ENCODE data around the gene DLG2.

Gene DLG2

DNA sequence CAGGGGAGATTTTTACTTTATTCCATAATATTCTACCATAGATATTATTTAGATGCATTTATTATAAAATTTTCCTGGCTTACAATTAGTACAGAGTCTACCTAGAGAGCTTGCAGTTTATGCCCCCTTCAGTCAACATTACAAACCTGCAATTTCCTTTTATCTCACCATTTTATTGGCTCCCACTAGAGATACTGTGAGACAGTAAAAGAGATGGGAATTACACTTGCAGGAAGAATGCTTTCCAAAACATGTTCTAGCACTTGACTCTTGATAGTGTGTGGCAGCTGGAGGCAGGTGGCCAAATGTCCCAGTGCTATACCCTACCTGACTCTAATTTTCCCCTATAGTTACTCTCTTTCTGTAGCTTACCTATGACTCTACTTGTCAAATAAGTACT lies 863.2 kb downstream of the DLG2 start:
- DNase-seq (ENCODE audit: low read depth): no peak

GRCh38 chr11:84757711-84758110 lies 869.4 kb downstream of the DLG2 start:
- DNase-seq (ENCODE audit: low read depth): no peak

DNA sequence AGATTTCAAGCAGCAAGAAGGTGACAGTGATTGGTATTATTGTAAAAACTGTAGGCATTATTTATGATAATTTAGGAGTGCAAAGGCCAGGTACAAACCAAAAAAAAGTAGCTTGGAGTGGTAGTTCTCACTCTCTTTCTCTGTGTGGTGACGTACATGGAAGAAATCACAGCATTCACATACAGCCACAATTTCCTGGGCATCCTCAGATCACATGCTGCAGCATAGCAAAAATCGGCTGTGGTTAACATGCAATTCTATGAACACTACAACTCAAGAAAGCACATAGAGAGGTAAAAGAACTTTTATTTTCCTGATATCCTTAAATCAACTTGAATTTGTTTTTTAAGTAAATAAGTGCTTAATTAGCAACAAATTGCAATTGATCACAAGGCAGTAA lies 875.8 kb downstream of the DLG2 start:
- no peak for DNase-seq (ENCODE audit: low read depth)

DNA sequence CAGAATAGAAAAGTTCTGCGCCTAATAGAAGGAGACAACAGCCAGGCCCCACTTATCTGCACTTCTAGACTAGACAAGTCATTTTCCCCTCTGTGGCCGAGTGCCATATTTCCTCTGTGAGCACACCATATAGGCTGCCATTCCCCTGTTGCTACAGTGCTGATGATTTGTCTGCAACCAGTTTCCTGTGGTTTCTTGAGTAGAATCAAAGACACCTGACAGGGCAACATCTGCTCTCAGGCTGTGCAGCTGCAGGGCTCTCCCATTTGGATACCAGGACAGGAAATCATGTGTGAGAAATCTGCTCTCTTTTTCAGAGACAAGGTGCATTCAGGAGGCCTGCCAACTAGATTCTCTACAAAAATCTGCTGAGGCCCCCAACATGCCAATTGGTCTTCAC lies 879.3 kb downstream of the DLG2 start:
- no peak for DNase-seq (ENCODE audit: low read depth)

DNA sequence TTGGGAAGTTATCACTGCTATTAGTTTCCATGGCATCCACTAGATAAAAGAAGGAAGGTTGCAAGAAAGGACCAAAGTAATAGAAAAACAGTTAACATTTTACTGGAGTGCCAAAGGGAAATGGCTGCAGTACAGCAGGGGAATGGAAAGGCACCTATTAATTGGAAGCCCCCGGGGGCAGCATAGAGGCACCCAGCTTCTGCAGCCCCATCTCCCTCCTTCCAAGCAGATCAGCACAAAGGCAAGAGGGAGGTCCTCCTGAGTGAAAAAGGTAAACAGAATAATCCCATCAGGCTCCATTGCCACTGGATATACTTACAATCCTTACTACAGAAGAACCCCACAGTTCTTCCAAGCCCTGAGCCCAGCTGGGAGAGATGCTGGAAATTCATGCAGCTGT lies 887.1 kb downstream of the DLG2 start:
- DNase-seq (ENCODE audit: low read depth): no peak

GRCh38 chr11:84724256-84724655 lies 902.9 kb downstream of the DLG2 start:
- no peak for DNase-seq (ENCODE audit: low read depth)

GRCh38 chr11:84722583-84723108 lies 904.5 kb downstream of the DLG2 start:
- no peak for DNase-seq (ENCODE audit: low read depth)

DNA sequence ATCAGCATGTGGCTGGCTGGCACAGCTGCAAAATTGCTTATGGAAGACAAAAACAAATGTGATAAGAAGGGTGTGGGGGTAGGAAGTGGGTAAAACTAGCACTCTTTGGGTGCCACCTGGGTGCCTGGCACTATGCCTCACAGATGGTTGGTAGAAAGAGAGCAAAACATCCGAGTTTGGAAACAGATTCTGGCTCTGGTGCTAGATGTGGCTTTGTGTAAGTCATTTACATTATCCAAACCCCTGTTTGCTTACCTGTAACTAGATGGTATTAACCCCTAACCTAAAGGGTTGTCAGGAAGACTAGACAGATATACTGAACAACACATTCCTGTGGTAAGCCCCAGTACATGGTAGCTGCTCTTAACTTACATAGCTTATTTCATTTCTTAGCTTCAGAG lies 905.6 kb downstream of the DLG2 start:
- no peak for DNase-seq (ENCODE audit: low read depth)

GRCh38 chr11:84720706-84721402 lies 906.3 kb downstream of the DLG2 start:
- no peak for DNase-seq (ENCODE audit: low read depth)

- no peak for DNase-seq (ENCODE audit: low read depth)
Measured at GRCh38 chr11:84719935-84720577, 907.1 kb downstream of the DLG2 start.

- DNase-seq (ENCODE audit: low read depth): peak; percentile 6
Measured at GRCh38 chr11:84714316-84714780, 912.8 kb downstream of the DLG2 start.

GRCh38 chr11:84691830-84692229 lies 935.3 kb downstream of the DLG2 start:
- DNase-seq (ENCODE audit: low read depth): no peak

GRCh38 chr11:84687433-84687832 lies 939.7 kb downstream of the DLG2 start:
- DNase-seq (ENCODE audit: low read depth): no peak

DNA sequence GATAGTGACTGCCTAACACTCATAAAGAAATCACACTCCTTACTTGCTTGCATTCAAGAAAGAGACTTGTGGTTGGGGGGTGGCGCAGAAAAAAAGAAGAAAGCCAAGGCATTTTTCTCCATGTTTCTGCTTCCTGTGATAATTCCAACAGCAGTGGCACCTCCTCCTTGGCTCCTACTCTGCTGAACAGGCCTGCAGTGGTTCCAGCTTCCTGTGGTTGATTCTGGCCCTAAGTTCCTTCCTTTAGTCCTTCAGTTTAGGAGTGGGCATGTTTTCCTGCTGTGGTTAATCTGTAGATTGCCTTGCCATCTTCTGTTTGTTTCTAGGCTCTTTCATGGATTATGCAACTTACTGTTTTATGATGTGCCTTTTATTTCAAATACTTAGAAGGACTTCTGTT lies 940.4 kb downstream of the DLG2 start:
- no peak for DNase-seq (ENCODE audit: low read depth)

- no peak for DNase-seq (ENCODE audit: low read depth)
Measured at GRCh38 chr11:84685976-84686375, 941.2 kb downstream of the DLG2 start.

DNA sequence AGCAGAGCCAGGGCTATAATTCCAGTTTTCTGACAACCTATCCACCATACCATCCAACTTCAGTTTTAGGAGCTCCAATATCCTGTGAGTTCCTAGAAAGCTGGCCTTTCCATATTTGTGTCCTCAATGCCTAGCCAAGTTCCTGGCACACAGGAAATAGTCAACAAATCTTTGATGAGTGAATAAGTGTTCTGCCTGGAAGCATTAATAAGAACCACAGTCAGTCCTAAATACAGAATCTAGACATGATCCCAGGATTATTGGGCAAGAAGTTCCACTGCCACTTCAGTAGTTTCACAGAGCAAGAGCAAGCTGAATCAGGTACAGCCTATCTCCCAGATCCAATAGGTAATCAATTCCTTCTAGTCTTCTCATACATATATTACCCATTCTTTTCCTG lies 942.0 kb downstream of the DLG2 start:
- no peak for DNase-seq (ENCODE audit: low read depth)

GRCh38 chr11:84681456-84681855 lies 945.7 kb downstream of the DLG2 start:
- no peak for DNase-seq (ENCODE audit: low read depth)

- DNase-seq (ENCODE audit: low read depth): no peak
Measured at GRCh38 chr11:84675396-84676025, 951.6 kb downstream of the DLG2 start.

- peak; percentile 29 for DNase-seq (ENCODE audit: low read depth)
Measured at GRCh38 chr11:84673753-84674152, 953.4 kb downstream of the DLG2 start.

GRCh38 chr11:84671325-84671999 lies 955.7 kb downstream of the DLG2 start:
- no peak for DNase-seq (ENCODE audit: low read depth)

- DNase-seq (ENCODE audit: low read depth): no peak
Measured at GRCh38 chr11:84663731-84664130, 963.4 kb downstream of the DLG2 start.

DNA sequence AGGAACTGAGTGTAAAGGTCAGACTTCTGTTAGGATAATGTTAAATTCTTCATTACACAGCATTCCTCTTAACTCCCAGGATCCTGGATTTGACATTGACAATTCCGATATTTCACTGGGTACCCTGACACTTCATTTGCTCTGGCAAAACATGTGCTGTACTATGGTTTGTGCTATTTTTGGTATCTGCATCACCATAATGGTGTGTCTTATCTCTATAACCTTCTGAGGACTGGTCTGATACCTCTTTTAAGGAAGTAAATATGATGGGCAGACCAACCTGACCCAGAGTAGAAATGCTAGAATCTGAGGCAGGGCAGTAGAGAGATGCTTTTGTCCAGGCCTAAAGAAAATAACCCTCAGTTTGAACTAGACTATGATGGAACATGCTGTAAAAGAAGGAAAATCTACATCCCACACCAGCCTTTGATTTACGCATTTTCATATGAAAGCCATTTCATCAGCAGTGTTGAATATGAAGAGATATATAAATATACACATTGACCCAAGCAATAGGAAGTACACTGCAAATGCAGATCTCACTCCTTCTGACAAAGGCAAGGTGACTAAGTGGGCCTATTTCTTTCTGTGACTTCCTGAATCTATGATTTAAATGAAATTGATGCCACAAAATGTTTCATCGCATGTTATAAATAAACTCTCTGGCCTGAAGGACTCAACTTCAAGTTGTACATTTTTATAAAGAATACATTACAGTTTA lies 966.7 kb downstream of the DLG2 start:
- no peak for DNase-seq (ENCODE audit: low read depth)
